Activated CD8-positive, alpha-beta memory T cell treated with anti-CD3 and anti-CD28 coated beads, Interleukin-2, amount 50 U/mL, for 24 hours (primary cell): Measurements from ENCODE around the gene GRAPL.
"Not testable (repeated sequence)": the region's sequence is repeated elsewhere in the genome, so short reads cannot be mapped to it uniquely, and the experiment has no call there.

Experiments used
- DNase-seq: peaks from one replicate; pipeline ENCODE4 v3.0.0-alpha.2; 2020; ENCODE audit errors: extremely low read depth

Gene GRAPL

DNA sequence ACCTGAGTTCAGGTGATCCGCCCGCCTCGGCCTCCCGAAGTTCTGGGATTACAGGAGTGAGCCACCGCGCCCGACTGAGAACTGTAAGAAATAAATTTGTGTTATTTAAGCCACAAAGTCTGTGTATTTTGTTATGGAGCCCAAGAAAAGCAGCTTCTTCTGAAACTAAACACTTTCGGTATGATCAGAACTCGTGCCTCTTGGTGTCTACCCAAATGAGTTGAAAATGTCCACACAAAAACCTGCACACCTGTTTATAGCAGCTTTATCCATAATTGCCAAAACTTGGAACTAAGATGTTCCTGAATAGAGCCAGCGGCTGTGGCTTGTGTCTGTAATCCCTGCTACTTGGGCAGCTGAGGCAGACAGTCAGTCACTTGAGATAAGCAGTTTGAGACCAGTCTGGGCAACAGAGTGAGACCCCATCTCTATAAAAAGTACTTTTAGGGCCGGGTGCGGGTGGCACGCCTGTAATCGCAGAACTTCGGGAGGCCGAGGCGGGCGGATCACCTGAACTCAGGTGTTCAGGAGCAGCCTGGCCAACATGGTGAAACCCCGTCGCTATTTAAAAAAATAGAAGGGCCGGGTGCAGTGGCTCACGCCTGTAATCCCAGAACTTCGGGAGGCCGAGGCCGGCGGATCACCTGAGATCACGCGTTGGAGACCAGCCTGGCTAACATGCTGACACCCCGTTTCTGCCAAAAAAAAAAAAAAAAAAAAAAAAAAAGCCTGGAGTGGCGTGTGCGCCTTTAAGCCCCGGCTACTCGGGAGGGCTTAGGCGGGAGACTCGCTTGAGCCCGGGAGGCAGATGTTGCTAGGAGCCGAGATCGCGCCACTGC is 61.7 kb downstream of the GRAPL start:
- DNase-seq, result not testable (repeated sequence)

DNA sequence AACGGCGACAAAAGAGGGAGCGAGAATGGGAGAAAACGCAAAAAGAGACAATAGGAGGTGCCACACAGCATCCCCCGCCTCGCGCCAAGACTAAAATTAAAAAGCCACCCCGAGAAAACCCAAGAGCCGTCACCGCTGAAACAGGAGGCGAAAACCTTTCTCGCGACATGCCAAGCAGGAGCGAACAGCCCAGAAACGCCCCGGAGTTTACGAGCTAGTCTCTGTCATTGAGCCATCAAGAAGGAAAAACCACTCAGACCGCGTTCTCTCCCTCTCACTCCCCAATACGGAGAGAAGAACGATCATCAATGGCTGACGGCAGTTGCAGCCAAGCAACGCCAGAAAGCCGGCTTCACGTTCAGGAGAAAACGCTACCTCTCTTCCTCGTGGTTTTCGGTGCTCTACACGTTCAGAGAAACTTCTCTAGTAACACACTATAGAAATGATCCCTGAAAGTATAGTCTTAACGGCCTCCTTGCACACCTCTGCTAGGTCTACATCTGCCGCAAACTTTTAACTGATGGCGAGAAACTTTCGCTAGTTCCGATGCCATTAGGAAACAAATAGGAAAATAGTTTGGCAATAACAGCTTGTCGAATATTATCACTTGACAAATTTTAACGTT is 62.5 kb downstream of the GRAPL start:
- not testable (repeated sequence) for DNase-seq

DNA sequence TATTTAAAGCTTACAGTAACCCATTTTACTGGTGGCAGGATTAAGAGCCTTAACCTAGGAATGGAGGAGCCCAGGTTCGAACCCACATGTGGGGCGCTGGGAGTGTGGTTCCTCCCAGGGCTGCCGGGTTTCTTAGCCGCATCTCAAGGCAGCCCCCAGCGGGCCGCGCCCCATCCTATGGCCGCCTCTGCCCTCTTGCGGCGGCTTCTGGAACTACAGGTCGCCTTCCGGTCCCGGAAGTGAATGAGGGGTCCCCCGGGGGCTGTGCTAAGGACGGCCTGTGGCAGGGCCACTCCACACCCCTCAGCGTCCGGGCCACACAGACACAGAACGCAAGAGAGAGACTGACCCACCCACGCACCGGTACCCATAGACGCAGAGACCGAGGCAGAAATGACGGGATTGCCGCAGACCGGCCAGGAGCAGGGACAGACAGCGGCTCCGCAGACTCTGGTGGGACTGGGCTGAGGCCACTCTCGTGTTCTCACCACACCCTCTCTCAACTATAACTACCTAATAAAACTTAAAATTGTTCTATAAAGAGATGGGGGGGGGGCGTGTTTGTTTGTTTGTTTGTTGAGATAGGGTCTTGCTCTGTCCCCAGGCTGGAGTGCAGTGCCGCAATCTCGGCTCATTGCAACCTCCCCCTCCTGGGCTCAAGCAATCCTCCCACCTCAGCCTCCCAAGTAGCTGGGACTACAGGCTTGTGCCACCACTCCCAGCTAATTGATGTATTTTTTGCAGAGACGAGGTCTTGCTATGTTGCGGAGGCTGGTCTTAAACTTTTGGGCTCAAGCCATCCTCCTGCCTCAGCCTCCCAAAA is 69.2 kb downstream of the GRAPL start:
- DNase-seq, result not testable (repeated sequence)

DNA sequence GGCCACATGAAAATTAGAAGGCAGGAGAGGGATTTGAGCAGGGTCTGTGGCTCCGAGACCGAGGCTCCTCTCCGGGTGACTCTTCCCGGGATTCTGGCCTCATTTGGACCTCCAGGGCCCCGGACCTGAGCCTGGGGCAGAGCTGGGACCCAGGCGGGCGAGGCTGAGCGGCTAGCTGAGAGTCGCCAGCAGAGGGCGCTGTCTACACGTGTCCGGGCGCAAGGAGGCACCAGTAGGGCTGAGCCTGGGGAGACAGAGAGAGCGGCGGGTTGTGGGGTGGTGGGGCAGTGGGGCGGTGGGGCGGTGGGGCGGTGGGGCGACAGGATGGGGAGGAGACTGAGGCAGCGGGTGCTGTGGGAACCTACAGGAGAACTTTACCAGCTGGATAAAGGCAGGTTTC is 75.1 kb downstream of the GRAPL start:
- DNase-seq, result not testable (repeated sequence)

DNA sequence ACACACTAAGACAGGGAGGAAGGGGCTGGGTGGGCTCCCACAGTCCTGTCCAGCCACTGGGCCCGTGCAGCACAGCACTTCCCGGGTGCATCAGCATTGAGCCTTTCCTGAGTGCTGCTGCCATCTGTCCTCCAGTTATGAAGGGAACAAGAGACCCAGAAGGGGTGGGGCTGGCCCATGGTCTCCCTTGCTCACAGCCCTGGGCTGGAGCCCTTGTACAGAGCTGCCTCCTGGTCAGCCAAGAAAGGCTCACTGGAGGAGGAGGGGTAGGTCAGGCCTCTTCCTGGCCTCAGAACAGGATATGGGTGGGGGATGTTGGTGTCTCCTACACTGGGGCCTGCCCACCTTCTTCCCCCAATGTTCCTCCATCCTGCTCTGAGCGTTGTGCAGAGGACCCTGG is 76.0 kb downstream of the GRAPL start:
- DNase-seq, result not testable (repeated sequence)
